Stimulated activated CD8-positive, alpha-beta memory T cell treated with anti-CD3 and anti-CD28 coated beads, Interleukin-15, amount 100 ng/mL, for 48 hours (primary cell): ENCODE measurements around the gene EHD4.
A peak's percentile ranks its signal among the peaks of the same experiment; 100 is the strongest.

Experiments
- DNase-seq, 2 donors: peaks; one replicate each; pipeline ENCODE4 v3.0.0-alpha.2; 2020; ENCODE audit warnings: low read depth in 2 of 2

EHD4 gene

DNA sequence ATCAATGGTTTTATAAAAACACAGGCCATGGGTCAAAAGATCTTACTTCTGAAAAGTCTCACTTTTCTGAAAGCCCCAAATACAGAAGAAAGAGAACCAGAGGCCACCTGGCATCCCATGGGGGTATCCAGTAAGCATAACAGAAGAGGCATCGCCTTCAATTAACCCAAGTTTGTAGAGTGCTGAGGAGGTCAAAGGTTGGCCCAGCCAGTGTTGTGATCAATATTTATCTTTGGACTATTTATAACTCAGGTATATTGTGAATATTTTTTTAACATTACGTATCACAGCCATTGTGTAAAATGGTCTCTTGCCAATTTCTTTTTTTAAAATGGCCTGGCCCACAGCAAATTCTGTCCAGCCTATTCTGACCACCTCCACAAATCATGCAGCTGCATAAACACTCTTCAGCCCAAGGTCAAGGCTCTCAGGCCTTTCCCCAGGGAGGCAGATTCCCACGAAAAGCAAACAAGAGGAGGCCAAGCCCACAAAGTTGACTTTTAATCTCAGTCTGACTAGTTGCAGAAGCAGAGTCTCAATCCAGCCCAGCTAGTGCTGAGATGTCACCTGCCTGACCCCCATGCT lies 52.3 kb downstream of the EHD4 start:
- no peak for DNase-seq

DNA sequence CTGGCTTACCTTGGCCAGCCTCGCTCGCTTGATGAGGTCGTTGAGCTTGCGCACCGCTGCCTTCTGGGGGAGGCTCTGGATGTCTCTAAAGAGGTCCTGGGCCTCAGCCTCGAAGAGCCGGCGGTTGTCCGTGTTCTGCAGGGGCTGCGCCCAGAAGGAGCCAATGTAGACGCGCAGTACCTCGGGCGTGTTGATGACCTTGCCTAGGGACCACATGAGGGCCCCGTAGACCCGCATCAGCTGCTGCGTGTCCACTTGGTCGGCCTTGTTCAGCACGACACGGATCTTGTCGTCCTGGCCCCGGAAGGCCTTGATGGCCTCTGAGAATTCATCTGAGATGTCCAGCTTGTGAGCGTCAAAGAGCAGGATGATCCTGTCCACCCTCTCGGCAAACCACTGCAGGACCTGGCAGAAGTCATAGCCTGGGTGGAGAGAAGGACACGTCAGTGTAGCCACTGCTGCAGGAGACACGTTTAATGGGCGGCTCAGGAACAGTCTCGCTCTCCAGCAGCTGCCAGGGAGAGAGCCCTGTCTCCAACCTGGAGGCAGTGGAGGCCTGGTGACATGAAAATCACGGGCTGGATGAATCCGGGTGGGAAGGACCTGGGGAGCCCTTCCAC lies 53.0 kb downstream of the EHD4 start:
- DNase-seq: no peak

DNA sequence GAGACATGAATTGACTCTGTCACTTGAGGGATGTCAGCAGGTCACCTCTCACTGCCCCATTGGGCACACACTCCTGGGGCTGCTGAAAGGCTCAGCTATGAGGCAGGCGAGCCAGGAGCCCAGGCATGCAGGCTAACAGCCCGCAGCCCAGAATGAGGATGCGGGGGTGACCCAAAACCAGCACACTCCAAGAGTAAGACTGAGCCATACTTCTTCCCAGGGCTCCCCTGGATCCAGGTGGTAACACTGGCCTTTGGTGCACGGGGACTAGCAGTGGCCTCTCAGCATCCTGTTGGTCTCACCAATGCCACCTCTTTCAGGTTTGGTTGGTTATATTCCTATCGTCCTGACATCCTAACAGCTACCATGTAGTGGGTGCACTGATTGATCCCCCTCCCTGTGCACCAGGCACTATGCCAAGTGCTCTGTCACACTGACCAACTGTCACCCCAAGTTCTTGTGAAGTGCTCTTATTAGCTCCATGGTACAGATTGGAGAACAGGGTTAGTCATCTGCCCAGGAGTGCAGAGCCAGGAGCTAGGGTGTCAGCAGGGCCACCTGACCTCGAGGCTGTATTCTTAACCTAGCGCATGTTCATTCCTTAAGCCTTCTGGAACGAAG lies 53.7 kb downstream of the EHD4 start:
- DNase-seq: no peak

DNA sequence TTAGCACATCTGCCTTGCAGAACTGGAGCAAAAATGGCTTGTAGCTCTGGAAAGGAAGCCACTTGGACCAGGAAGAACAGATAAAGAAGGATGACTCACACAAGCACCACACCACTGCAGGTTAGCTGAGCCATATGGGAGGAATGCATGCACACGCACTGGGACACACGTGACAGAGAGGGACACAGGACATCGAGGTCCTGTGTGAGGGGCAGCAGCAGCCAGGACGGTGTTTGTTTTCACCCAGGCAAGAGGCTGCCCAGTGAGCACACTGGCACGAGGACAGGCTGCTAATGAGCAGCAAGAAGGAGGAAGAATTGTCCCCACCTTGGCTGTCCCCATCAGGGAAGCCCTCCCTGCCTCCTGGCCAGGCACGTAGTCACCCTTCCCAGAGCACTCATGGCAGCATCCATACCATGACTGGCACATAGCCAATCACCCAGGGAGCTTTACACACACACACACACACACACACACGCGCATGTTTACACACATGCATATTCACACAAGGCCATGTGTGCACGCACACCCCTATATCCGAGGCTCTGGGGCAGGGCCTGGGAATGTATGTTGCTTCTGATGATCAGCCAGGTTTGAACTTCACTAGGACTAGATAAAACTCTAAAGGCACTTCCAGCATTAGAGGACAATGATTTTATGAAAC lies 54.5 kb downstream of the EHD4 start:
- no peak for DNase-seq

DNA sequence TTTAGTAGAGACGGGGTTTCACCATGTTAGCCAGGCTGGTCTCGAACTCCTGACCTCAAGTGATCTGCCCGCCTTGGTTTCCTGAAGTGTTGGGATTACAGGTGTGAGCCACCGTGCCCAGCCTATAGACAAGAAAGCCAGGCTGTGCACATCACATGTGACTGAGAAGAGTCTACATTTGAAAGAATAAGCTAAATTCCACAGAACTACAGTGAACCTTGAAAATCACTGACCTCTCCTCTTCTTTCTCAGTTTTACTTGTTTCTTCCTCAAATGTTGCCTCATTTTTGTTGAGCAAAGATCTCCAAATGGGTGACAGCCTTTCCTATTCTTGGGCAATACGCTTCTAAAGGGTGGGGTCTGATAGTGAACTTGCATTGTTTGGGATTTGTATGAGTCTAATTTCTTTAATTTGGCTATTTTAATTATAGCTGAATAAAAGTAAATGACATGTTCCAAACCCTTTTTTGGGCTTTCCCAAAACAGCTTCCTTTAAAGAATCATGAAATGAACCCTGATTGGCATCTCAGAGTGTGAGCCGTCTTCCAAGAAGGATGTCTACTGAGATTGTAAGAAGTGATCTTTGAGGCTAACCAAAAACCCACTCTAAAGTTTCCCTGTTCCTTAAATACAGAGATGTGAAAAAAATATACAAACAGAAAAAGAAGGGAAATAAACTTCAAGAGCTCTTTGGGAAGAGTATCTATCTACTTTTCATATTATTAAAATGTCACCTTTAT lies 56.9 kb downstream of the EHD4 start:
- DNase-seq: no peak

DNA sequence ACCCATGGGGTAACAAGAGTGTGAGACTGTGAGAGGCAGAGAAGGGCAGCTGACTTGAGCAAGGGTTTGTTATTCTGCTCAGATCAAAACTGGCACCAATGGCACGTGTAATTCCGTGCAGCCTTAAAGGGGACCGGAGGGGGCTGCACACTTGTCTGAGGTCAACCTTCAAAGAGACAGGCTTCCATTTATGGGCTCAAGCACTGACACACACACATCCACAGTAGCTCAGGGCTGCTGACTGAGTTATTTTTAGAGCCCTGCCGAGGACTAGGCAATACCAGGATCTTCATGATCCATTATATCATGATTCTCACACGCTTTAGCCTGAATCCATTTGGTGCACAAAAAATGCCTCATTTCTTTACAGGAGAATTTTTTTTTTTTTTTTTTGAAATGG lies 57.9 kb downstream of the EHD4 start:
- DNase-seq: no peak

DNA sequence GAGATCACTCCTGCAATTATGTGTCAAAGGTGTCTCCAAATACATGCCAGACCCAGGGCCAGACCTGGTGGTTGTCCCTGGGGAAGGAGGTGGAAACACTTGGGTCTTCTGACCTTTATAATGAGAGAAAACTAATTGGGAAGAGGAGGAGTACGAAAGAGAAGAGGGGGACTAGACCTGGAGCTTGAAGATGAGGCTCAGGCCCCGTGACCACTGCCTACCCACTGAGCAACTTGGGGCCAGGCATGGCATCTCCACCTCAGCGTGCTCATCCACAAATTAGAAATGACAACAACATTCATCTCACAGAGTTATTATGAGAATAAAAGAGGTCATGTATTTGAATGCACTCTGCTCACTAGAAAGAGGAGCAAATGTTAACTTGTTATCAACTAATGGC lies 59.1 kb downstream of the EHD4 start:
- no peak for DNase-seq

DNA sequence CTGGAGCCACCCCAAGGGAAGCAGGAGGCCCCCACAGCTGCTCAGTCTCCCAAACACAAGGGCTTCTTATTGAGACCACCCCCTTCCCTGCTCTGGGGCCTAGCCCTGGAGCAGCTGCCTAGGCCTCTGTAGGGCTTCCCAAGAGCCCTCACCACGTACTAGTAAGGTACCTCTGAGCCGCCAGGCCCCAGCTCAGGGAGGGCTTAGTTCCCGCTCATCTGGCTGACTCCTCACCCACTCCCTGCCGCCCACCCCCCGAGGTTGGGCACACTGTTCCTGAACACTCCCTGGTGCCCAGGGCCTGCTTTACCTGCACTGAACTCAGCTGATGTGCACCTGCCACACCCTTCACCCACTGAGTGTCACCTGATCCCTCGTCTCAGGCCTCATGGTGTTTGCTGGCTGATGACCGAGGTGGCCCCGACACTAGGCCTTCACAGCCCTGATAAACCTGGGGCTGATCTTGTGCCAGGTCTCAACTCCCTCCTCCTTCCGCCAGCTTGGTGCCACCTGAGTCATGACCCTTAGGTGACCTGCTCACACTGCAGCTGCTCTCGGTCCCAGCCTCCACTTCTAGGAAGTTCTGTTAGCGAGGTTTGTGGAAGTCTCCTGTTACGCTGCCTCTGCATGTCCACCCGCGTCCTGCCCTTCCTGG lies 60.5 kb downstream of the EHD4 start:
- DNase-seq: no peak

DNA sequence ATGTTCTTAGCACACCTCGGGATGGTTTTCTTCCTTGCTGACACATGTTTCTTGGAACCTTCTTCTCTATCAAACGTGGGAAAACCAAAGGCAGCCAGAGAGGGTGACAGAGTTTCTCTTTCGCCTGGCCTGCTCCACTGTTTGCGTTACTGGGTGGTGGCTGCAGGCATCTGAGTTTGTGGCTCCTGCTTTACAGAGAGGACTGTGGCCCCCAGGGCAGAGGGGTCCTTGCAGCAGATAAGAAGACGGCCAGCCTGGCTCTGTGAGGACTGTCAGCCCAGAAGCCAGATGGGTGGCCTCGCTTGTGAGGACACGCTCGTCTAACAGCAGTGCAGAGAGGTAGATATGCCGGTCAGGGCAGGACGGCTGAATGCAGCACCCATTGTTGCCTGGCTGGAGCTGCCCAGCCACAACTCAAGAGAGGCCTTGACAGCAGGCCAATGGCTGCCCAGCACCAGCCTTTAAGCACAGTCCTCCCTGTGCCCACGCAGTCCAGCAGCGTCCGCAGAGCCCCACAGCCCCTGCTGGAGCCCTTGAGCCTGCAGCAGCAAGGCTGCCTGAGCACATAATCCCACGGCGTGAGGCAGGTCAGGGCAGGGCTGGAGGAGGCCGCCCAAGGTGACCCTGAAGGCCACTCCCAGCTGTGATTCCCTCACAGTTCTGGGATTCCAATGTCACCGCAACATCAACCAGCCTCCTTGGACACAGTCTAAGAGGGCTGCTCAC lies 63.5 kb downstream of the EHD4 start:
- DNase-seq: no peak

DNA sequence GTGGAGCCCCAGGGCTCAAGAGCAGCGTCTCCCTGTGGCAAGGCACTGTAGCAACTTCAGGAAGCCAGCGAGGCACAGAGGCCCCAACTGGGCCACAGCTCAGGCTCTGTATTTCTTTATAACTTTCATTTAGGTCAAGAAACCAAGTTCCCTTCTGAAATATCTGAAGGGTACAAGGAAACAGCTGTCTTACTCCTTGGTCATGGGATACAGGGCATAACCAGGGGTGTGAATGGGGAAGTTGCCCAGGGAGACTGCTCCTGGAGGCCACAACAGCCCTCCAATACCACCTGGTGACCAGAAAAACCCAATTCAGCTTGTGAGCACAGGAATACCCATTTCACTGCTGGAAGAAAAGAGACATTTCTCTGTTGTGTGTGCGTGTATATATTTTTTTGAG lies 65.2 kb downstream of the EHD4 start:
- no peak for DNase-seq

DNA sequence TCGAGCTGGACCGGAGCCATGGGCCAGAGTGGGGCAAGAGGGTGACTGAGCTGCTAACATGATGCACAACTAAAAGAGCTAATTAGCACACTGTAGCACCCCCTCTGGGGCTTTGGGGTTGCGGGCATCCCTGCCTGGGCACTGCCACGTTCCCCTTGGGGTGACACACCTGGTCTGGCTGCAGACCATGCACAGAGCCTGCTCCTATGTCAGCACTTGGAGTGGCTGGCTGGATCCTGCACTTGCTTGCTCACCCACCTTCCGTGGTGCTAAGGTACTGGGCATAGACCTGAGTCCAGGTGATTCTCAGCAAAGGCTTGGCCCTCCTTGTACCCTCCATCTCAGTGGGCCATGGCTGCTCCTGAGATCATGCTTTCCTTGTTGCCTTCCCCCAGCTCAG lies 65.7 kb downstream of the EHD4 start:
- no peak for DNase-seq

DNA sequence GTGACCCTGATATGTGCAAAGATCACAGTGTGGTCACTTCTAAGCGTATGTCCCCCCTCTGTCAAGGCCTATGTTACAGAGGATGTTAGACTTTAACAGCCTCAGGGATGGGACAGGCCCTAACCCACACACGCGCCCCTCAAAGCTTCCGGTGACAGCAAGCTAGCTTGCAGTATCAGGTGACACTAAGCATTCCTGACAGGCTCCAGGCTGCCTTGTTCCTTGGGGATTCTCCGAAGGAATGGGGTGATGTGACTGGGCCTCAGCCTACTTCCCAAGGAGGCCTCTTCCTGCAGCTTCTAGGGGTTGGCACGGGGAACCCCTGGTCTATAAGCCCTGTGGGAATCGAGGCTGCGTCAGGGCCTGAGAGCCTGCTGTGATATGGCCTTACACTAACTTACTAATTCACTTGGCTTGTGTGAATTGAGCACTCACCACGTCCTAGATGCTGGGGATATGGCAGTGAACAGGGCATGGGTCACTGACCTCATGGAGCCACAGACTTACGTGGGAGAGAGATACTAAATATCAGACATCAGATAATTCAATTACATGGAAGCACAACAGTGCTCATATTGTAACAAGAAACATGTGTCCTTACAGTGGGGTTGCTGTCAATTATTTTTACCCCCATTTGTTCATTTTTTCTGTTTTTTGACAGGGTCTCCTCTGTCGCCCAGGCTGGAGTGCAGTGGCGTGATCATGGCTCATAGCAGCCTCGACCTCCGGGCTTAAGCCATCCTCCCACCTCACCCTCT lies 67.1 kb downstream of the EHD4 start:
- DNase-seq: no peak

DNA sequence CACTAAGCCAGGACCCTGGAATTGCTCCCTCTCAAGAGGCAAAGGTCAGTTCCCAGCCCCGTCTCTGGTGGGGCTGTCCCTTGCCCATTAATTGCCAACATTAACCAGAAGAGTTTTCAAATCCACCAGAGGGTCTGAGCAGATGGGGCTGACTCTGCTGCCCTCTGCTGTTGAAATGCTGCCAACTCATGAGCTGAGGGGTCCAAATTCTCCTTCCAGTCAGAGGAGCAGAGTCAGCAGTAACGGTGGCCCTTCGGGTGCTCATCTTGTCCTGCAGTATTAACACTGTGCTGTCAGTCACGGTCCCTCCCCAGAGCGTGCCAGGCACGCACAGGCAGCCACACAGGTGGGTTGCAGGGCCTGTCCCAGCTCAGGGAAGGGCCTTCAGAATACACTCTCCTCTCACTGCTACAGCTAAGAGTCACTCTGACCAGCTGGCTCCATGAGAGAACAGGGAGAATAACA lies 67.8 kb downstream of the EHD4 start:
- peak in 1 of 2 donors; percentile 48 for DNase-seq

DNA sequence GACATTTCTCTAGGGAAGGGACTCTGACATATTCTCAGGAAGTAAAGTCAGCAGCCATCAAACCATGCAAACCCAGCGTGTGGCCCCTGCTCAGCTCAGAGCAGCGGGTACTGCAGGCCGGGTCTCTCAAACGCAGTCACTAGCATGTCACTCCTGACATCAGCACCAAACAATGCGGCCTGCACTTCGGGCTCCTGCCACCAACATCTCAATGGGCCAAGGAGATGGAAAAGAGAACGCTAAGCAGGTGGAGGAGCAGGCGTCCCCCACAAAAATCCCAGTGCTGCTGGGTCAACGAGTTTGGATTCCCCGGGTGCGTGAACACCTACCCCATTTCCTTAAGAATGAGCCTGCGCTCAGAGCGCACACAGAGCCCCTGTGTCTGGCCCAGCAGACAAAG lies 68.6 kb downstream of the EHD4 start:
- no peak for DNase-seq

DNA sequence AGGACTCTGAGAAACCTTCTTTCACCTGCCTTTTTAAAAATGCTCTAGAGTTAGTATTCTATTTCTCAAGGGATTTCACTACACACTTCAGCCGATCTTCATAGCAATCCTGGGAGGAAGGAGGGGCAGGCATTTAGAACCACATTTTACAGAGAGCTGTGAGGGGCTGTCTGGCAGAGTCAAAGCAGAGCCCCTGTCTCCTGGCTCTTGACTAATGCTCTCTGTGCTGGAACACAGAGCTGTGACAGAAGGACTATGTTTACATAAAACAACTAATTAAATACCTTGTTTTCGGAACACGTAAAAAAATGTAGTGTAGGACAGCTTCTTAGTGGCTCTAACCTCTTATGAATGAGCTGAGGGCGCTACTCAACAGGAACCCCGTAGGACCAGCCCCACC lies 70.9 kb downstream of the EHD4 start:
- no peak for DNase-seq

DNA sequence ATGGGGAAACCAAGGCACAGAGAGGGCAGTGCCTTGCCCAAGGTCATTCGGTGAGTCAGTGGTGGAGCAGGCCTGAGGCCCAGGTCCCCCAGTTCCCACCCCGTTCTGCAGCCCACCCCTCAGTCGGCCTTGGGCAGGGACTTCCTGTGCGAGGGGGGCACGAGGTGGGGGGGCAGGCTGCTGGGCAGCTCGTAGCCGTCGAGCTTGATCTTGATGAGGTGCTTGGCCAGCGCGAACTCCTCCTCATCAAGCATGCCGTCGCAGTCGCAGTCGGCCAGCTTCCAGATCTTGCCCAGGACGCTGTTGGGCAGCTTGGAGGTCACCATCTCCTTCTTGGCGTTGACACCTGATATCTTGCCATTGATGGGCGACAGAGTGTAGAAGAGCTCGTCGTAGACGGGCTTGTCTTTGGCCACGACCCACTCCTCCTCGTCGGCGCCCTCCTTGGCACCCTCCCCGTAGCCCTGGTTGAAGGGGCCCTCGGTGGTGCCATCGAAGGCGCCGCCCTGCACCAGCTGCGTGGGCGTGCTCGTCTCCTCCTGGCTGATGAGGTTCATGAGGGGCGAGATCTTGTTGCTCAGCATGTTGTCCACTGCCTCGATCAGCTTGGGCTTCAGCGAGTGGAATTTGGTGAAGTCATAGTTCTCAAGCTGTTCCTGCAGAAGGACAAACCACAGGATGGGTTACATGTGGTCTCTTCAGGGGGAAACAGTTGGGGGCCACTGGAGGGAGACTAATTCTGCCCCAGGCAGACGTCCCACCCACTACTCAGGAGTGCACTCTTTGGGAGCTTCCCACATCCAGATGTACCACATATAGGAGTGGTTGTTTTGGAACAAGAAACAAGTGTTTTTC lies 71.6 kb downstream of the EHD4 start:
- no peak for DNase-seq

DNA sequence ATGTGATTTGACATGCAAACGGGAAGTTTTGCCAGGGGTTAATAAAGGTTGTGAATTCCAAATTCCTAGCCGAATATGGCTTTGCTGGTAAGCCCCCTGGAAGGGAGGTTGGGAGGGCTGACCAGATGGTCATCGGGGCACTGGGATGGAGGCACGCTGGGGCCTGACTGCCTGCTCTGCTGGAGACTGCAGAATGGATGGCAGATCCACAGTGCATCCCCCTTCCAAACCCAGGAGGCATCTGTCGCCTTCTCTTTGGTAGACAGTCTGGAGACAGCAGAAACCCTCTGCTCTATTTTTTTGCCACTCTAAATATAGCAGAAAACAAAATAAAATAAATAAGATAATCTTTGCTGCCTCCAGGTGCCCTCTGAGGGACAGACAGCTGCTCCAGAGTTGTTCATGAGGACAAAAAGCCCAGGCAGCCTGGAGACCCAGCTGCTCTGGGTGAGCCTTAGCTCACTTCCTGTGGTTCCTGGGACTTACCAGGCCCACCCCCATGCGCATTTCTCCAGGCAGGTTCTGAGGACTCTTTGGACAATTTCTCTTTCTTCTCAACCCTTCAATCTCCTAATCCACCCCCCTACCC lies 72.4 kb downstream of the EHD4 start:
- no peak for DNase-seq

DNA sequence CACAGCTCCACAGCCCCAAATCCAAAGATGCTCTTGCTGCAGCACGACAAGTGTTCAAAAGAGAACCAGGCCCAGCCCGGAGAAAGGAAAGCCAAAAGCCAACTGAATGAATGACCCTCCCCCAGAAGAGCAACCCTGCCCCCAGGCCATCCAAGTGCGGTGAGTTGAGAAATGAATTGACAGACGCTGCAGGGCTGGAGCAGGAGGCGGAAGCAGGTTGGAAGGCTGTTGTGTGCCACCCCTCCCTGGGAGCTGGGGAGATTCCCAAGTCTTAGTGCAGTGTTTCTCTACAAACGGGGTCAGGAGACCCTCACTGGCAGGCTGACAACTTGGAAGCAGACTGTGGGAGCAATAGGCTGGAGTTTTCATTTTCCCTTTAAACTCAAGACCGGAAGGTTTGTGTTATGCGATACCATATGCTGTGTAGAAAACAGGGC lies 75.0 kb downstream of the EHD4 start:
- no peak for DNase-seq

DNA sequence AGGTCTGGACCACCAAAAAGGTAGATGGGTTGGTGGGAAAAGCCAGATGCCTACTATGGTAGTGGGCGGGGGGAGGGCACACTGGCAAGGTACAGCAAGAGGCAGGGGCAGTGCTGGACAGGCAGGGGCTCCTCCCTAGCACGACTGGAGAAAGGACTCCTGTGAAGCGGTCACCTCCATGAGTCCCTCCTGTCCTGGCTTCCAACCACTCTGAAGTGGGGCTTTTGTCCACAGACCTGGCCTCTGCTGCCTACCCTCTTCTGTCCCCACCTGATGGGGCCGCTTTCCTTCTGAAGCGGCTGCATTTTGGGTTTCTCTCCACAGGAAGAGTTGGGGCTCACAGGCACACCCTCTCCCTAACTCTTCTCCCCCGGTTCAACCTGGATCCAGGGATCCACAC lies 75.8 kb downstream of the EHD4 start:
- DNase-seq: no peak
